ELR (cell line): ENCODE measurements around the gene GAD2.
"Not testable (repeated sequence)": the region's sequence is repeated elsewhere in the genome, so short reads cannot be mapped to it uniquely, and the experiment has no call there.

Experiments
- DNase-seq: peaks from one replicate; pipeline ENCODE4 v3.0.0-alpha.2; 2015; ENCODE audit warnings: low read depth

Gene GAD2

DNA sequence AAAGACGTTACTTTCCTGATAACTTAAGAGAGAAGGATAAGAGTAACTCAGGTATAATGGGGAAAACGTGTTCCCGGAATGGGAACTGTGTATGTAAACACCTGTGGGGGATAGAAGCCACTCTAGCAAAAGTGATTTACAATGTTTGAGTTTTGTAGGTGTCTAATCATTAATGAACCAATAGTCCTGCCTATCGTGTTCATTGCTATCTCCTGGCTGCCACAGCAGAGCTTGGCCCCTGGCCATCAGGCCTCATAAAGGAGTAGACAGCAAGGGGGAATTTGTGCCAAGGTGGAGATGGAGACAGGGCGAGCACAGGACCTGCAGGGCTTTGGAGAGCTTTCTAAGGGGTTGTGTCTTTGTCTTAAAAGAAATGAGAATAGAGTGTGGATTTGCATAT lies 102.1 kb downstream of the GAD2 start:
- no peak for DNase-seq

DNA sequence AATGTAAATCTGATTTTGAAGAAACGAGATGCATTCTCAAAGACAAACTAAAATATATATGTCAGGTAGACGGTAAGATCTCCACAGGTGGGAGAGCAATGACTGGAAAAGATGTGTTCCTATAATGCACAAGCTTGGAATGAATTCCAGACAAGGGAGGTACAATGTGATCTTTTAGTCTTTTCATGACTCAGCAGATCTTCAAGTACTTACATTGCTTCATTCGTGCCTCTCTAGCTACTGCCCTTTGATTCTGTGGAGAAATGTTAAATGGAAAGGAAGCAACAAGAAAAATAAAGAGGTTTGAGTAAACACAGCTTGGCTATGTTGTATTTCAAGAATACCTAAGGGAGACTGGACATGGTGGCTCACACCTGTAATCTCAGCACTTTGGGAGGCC lies 106.6 kb downstream of the GAD2 start:
- no peak for DNase-seq

DNA sequence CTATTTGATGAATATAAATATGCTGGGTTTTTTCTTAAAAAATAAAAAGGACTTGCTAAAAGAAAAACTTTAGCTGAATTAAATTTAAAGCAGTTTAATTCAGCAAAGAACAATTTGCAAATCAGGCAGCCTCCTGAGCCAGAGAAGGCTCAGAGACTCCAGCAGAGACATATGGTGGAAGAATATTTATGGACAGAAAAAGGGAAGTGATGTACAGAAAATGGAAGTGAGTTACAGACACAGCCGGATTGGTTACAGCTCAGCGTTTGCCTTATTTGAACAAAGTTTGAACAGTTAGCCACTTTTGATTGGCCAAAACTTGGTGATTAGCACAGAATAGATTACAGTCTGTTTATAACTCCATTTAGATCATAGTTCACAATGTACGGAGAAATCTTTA lies 110.3 kb downstream of the GAD2 start:
- DNase-seq, result no peak

DNA sequence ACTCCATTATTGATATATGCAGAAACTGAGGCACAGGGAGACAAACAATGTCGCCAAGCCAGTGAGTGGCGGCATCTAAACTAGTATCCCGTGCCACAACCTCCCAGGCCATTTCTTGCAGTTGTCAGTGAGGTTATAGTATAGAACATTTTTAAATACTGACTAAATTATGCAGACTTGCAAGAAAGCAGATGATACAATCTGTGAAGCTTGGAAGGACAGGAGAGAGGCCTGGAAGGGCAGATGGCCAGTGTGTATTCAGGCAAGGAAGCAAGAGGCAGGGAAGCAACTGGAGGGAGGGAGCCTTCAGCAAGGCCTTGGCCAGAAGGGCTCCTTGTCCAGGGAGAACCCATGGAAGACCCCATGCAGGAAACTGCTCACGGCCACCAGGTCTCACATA lies 111.2 kb downstream of the GAD2 start:
- no peak for DNase-seq

DNA sequence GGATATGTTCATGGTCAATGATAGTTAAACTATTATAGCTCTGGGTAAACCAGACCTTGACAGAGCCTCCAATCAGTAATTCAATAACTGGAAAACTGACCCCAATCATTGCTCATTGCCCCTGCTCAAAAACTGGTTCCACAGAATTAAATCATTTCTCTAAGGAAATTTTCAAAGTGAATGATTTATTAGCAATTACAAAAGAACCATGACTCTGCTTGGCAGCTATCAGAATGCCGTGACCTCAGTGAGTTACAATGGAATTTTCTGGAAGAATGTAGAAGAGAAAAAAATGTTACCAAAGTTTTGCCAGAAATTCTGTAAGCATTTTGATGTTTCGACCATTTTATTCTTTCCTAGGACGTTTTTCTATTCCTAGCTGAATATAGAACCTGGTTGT lies 114.8 kb downstream of the GAD2 start:
- DNase-seq, result no peak

DNA sequence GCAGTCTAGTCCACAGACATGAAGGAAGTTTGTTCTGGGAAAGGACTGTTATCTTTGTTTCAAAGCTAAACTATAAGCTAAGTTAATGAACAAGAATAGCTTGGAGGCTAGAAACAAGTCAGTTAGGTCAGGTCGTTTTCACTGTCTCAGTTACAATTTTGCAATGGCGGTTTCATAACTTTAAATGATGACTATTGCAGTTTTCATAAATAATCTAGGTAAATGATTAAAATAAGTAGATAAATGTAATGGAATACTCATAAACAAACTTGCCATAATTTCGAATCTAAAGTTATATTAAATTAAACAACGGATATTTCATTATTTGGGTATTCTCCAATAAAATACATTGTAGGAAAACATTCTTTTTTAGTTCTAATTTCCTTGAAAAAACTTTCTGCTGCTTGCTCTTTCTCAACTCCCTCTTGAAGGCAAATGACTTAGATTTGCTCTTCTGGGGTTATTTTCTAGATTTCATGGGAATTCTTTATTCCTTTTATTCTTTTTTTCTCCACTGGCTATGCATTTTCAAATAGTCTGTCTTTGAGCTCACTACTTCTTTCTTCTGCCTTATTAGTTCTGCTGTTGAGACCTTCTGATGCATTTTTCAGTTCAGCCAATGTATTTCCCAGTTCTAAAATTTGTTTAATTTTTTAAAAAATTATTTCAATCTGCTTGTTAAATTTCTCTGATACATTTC lies 117.8 kb downstream of the GAD2 start:
- DNase-seq, result no peak

DNA sequence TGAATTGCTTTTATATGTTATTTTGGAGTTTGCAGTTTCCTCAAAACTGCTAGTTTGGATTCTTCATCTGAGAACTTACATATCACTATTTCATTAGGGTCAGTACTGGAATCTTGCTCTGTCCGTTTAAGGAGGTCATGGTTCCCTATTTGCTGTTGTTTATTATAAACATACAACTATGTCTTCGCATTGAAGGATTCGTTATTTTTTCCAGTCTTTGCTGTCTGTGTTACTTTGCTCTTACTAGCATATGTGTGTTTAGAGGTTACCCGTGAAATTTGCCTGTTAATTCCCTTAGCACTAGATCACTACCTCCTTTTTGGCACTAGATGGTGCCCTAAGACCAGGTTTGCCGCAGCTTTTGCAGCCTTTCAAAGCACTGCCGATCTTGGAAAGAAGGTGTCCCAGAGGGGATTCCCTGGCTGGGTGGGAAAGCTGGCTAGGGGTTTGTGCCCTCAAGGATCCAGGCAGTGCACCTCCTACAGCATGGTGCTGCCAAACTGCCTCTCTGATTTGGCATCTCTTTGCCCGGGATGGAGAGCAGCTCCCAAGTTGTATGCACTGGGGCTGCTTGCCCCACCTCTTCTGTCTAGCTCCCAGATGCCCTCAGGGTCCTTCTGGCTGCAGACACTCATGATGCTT lies 118.5 kb downstream of the GAD2 start:
- peak; percentile 80 for DNase-seq

DNA sequence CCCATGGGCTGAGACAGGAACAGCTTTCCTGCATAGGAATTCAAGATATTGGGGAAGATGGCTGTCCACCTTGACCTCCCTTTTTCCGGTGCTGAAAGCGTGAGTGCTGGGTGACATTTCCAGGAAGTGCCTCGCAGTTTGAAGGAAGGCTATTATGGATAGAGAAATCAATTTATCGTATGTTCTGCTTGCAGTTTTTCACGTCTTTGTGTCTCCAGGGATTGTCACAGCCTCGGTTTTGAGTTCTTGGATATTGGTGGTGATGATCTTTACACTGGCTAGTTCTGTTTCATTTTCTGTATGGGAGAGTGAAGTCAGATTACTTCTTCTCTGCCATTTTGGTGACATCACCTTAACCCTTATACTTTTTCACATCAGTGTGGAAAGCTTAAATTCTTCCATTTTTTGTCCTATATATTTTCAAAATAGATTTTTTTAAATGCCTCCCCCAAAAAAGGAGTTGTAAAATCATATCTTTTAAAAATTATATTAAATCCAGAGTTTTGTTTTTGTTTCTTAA lies 119.1 kb downstream of the GAD2 start:
- DNase-seq, result no peak

DNA sequence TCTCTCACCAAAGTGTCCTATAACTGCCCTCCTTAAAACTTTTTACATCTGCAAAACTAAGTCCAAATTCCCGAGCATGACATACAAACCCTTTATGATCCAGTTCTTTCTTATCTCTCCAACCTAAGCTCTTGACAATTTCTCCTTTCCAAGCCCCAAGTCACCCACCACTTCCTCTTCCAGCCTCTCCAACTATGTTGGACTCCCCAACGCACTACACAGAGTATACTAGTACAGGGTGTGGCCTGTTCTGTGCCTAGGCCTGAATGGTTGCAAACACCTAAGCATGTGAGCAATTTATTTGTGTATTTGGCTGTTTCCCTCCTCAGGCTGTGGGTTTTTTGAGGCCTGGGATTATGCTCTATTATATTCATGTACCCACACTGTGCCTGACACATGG lies 120.4 kb downstream of the GAD2 start:
- DNase-seq, result no peak

DNA sequence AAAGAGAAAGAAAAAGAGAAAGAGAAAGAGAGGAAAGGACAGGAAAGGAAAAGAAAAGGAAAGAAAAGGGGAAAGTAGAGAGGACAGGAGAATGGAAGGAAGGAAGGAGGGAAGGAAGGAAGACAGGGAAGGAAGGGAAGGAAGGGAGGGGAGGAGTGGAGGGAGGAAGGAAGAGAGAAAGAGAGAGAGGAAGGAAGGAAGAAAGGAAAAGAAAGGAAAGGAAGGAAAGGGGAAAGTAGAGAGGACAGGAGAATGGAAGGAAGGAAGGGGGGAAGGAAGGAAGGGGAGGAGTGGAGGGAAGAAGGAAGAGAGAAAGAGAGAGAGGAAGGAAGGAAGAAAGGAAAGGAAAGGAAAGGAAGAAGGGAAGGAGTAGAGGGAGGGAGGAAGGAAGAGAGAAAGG lies 125.1 kb downstream of the GAD2 start:
- no peak for DNase-seq

DNA sequence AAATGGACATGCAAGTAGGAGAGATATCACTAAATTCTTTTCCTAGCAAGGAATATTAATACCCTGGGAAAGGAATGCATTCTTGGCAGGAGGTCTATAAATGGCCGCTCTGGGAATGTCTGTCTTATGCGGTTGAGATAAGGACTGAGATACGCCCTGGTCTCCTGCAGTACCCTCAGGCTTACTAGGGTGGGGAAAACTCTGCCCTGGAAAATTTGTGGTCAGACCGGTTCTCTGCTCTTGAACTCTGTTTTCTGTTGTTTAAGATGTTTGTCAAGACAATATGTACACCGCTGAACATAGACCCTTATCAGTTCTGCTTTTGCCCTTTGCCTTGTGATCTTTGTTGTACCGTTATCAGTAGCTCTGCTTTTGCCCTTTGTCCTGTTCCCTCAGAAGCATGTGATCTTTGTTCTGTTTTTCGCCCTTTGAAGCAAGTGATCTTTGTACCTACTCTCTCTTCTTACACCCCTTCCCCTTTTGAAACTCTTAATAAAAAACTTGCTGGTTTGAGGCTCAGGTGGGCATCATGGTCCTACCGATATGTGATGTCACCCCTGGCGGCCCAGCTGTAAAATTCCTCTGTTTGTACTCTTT lies 132.3 kb downstream of the GAD2 start:
- not testable (repeated sequence) for DNase-seq
